Gastrocnemius medialis (tissue), 4 donors: Measurements from ENCODE around the gene MRPL43.

Experiments
- POLR2A ChIP-seq, 2 donors: fragments of 450-650 bp; IDR thresholded peaks; one replicate each; pipeline ENCODE4 v1.6.1; 2017; ENCODE audit warnings: antibody characterized with exemption in 2 of 2, mild to moderate bottlenecking in 2 of 2, moderate library complexity in 2 of 2
- TF ChIP-seq, protein P1 (sequence below), 5 experiments: fragments of 450-650 bp in 3 of 5; fragments of 200-600 bp in 2 of 5; sonication (generic) in 2 of 5; IDR thresholded peaks in 4 of 5; conservative IDR thresholded peaks in 1 of 5; 1 replicate in 4 of 5; 2 replicates in 1 of 5; pipeline ENCODE4 v1.5.1; 2016 to 2019; ENCODE audit warnings: antibody characterized with exemption in 5 of 5, mild to moderate bottlenecking in 3 of 5, moderate library complexity in 3 of 5

DNA sequence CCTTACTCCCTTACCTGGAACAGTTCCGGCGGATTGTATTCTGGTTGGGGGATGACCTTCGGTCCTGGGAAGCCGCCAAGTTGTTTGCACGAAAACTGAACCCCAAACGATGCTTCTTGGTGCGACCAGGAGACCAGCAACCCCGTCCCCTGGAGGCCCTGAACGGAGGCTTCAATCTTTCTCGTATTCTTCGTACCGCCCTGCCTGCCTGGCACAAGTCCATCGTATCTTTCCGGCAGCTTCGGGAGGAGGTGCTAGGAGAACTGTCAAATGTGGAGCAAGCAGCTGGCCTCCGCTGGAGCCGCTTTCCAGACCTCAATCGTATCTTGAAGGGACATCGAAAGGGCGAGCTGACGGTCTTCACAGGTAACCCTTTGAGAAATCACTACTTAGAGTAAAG, 1.8 kb upstream of the MRPL43 start:
- TF ChIP-seq, protein P1, sequence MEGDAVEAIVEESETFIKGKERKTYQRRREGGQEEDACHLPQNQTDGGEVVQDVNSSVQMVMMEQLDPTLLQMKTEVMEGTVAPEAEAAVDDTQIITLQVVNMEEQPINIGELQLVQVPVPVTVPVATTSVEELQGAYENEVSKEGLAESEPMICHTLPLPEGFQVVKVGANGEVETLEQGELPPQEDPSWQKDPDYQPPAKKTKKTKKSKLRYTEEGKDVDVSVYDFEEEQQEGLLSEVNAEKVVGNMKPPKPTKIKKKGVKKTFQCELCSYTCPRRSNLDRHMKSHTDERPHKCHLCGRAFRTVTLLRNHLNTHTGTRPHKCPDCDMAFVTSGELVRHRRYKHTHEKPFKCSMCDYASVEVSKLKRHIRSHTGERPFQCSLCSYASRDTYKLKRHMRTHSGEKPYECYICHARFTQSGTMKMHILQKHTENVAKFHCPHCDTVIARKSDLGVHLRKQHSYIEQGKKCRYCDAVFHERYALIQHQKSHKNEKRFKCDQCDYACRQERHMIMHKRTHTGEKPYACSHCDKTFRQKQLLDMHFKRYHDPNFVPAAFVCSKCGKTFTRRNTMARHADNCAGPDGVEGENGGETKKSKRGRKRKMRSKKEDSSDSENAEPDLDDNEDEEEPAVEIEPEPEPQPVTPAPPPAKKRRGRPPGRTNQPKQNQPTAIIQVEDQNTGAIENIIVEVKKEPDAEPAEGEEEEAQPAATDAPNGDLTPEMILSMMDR (IDR thresholded peaks at IDR 0.05 in 4 of 5, conservative IDR thresholded peaks at IDR 0.05 in 1 of 5) = no peak
- no peak for TF ChIP-seq POLR2A (IDR thresholded peaks at IDR 0.05)
